ENCODE data around the gene CATSPERZ.

CATSPERZ gene

DNA sequence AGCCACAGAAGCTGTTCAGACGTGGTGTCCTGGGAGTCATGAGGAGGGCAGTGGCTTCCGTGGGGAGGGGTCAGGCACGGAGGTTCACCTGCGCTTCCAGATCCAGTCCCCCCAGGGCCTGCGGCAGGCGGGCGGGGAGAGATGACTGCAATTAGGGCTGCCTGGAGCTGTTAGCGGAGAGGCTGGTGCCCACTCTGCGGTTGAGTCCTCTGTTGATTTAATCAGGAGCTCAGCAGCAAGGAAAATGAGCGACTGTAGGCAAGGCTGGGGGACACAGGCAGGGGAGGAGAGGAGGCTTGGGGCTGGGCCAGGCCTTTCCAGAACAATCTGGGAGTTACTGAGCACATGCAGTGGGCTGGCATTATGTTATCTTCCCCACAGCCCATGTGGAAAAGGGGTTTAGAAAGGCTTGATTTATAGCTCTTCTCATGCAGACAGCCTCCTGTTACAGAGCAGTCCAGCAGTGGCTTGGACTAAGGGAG, 35.7 kb upstream of the CATSPERZ start:
- DNase-seq, result no peak

DNA sequence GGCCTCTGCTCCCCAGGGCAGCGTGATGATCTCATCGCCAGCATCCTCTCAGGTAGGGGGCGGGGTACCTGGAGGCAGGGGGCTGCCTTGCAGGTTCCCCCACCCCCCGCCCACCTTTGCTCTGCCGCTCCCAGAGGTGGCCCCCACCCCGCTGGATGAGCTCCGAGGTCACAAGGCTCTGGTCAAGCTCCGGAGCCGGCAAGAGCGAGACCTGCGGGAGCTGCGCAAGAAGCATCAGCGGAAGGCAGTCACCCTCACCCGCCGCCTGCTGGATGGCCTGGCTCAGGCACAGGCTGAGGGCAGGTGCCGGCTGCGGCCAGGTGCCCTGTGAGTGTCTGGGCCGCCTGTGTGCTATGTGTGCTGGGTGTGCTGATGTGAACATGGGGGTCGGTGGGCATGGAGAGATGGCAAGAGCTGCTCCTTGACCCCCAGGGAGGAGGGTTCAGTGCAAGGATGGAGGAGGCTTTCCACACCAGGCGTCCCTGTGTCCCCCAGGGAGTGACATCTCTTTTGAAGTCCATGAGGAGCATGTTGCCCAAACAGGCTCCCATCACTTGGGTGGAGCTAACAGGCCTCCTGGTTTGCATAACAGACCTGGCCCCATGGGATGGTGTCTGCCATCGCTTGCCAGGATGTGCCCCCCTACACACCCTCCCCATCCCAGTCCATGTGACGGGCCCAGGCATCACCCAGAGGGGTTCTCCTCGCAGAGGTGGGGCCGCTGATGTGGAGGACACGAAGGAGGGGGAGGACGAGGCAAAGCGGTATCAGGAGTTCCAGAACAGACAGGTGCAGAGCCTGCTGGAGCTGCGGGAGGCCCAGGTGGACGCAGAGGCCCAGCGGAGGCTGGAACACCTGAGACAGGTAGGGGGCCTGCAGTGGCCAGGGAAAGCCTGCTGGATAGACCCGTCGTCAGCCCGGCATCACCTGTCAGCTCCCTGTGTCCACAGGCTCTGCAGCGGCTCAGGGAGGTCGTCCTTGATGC, 34.7 kb upstream of the CATSPERZ start:
- DNase-seq, result no peak

GRCh38 chr11:64266339-64266738, 33.8 kb upstream of the CATSPERZ start:
- no peak for DNase-seq

DNA sequence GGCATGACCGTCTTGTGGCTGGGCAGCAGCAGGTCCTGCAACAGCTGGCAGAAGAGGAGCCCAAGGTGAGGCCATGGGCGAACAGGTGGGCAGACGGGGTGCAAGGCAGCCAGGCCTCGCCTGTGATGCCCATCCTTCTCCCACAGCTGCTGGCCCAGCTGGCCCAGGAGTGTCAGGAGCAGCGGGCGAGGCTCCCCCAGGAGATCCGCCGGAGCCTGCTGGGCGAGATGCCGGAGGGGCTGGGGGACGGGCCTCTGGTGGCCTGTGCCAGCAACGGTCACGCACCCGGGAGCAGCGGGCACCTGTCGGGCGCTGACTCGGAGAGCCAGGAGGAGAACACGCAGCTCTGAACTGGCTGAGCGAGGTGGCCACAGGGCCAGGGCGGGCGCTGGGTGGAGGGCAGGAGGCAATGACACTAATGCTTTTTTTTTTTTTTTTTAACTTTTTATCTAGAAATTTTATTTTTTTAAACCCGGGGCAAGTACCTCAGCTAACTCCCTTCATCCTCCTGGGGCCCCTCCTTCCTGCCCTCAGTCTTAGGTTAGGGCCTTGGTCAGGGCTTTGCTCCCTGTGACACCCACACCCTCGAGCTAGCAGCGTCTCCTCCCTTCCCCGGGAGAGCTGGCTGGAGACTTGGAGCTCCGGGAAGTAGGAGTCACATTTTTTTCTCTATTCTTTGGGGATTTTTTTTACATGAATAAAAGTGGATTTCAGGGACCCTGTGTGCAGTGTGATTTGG, 32.8 kb upstream of the CATSPERZ start:
- no peak for DNase-seq

DNA sequence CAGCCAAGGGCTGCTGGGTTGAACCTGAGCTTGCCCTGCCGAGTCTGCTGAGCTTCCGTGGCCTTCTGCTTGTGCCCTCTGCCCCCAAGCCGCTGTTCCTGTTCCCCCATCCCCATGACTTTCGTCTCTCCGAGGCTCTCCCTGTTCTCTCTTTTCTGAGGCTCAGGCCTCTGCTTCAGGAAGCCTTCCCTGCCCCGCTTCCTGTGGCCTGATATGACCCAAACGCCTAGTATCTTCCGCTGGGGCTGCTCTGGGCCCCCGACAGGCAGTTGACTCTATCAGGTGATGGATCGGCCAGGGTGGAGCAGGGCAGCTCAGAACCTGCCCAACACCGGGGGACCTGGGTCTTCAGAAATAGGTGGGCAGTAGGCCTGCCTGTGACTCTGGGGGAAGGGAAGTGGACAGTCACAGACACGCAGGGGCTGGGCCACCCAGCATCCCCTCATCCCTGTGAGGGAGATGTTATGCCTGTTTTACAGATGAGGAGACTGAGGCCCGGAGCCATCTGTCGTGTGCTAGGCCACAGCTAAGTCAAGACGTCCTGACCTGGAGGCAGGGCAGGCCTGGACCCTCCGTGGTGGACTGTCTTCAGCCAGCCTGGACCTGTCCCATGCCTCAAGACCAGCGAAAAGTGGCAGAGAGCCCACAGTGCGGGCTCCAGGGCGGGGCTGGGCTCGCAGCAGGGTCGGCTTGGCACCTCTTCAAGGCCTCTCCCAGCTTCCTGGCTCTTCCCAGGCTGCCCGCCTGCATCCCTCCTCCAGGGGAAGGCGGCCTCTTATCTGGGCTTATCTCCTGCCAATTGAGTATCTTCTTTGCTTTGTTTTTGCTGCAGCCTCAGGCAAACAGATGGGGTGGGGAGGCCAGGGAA, 31.9 kb upstream of the CATSPERZ start:
- no peak for DNase-seq

DNA sequence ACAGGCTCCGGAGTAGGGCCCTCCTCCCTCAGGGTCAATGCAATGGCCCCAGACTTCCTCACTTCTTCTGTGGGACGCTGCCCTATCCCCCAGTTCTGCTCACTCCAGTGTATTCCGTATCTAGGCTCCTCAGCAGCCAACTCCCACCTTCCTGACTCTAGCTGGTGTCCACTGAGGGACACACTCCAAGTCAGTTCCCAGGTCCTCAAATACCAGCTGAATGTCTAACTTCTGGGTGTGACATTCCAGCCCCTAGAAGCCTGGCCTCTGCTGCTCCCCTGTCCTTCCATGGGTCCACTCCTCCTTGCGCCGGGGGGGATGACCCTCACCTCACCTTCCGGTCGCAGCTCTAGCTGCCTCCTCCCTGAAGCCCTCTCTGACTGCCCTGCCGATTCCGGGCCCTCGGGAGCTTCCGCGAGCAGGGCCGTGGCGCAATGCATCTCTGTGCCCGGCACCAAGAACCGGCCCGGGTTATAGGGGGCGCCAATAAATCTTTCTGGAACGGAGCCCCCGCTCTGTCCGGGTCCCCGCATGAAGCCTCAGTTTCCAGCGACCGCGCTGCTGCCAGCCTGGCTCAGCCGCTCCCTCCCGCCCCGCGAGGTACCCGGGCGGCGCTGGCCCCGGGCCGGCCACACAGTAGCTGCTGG, 31.1 kb upstream of the CATSPERZ start:
- DNase-seq, result peak; percentile 65

DNA sequence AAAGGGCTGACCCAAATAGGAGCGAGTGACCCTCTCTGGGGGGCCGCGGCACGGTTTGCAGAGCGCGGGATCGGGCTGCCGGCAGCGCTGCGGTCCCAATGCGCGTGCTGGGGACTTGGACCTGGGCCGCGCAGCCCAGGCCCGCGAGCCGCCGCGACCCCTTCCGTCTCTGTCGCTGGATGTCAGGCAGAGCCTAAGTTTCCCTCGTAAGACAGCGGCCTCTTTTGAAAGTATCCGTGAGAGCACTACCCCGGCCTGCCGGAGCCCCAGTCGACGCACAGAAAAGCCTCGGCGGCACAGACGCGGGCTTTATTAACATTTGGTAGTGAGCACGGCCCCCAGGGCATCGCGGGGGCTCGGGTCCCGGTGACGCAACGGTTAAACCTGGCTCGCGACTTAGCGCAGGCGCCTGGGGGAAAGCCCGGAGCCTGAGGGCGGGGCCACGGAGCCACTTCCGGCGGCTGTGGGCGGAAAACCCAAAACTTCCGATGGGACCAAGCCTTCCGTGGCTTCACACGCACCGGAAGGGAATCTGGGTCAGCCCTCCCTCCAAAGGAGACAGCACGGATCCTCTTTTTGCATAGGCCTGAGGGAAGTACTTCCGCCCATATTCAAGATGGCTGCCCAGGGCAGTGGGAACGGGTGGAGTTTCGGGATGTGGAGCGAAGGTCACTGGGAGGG, 30.5 kb upstream of the CATSPERZ start:
- DNase-seq, result peak; percentile 100

- no peak for DNase-seq
These were observed 24.9 kb upstream of the CATSPERZ start for GRCh38 chr11:64275031-64275800.

DNA sequence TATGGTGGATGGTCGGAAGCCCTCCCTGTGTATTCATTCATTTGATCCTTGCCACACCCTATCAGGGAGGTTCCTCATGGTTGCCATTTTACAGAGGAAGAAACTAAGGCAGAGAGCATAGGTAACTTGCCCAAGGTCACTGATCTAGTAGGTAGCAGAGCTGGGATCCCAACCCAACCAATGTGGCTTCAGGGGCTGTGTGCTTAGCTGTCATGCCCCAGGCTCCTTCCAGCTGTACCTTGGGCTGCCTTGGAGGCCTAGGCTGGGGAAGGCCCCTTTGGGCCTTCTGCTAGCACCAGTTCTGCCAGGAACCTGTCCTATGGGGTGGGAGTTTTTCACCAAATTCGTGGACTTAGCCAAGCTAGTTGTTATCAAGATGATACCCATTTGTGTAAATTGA, 24.3 kb upstream of the CATSPERZ start:
- no peak for DNase-seq

DNA sequence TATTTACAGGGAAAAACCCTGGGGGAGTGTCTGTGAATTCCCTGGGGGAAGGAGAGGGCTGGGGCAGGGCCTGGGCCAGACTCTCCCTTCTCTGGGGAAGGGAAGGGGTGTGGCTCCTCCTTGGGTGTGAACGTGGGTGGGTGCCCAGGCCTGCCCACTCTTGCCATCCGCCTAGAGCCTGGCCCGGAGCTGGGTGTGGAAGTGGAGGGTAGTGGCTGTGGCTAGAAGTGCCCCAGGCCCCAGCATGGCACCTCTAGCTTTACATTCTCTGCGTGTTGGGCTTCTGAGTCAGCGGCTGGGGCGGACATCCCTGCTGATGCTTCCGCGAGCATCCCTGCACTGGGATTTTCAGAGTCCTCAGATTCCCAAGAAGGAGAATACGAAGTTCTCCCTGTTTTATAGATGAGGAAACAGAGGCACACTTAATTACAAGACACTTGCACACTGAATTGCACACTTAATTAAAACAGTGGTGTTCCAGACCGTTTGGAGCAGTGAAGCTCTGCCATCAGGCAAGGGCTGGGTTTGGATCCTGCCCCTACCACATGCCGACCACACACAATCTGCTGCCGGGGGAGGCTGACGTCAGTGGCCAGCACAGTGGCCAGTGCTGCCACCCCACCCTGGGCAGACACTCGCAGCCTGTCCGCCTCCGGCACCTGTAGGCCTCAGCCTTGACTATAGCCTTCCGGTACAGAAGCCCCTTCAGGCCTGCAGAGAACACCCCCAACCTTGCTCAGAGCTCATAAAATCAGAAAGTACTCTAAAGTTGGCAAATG, 23.3 kb upstream of the CATSPERZ start:
- DNase-seq, result no peak

GRCh38 chr11:64278576-64279190, 21.5 kb upstream of the CATSPERZ start:
- DNase-seq, result no peak

DNA sequence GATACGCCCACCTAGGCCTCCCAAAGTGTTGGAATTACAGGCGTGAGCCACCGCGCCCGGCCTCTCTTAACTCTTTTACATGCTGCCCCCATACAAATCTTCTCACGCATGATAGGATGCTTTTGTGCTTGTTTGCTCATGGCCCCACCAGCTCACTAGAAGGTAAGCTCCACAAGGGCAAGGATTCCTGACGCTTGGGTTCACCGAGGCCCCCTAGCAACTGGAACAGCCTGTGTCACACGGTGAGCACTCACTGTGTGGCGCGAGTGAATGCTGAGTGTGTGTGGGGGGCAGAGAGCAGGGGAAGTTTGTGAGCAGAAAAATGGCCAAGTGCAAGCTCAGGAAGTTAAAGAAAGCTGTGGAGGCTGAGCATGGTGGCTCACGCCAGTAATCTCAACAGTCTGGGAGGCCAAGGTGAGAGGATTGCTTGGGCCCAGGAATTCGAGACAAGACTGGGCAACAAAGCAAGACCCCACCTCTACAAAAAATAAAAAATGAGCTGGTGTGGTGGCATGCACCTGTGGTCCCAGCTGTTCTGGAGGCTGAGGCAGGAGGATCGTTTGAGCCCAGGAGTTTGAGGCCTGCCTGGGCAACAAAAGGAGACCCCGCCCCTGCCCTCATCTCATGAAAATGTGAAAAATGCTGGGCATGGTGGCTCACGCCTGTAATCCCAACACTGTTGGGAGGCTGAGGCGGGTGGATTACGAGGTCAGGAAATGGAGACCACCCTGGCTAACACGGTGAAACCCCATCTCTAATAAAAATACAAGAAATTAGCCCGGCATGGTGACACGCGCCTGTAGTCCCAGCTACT, 18.0 kb upstream of the CATSPERZ start:
- DNase-seq, result no peak

DNA sequence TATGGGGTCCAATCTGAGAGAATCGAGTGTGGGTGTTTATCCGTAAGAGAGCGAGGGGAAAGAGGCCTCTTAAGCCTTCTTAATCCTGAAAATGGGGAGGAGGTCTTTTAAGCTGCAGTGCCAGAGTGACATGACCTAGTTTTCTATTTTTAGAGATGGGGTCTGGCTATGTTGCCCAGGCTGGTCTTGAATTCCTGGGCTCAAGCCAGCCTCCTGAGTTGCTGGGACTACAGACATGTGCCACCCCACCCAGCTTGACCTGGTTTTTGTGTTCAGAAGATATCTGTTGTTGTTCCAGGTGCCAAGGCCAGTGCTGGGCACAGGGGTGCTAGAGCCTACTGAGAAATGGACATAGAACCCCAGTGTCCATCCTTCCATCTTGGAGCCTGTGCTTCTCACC, 17.1 kb upstream of the CATSPERZ start:
- DNase-seq, result no peak

DNA sequence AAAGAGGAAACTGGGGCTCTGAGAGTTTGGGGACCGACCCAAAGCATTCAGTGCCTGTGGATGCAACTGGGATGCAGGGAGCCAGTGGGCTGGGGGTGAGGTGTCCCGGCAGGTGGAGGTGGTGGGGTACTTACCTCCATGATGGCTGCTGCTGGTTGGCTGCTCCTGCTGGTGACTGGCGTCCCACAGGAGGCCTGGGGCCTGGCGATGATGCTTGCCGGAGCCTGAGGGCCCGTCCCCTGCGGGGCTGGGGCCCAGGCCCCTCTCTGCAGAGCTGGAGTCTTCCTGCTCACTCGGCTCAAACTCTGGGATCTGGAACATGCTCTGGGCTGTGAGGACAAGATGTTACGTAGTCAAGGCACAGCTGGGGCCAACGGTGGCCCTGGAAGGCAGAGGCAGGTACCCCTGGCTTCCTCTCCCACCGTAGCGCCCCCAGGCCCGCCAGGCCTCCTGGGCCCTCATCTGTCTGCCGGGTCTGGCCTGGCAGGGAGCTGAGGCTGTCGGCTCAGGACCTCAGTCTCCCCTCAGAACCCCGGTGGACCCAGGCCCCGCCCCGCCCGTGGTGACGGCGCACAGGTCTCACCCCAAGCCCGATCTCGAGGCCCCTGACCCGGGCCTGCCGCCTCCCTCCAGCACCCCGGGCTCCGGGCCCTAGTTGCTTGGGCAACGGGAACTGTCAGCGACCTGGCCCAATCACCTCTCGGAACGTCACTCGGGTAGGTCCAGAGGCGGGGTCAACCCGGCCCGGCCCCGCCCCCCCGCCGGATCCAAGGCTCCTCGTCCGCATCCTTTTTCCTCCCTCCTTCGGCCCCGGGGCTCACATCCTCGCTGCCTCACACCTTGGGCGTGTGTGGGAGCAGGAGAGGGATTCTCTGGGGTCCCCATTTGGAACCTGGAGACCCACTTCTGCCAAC, 15.9 kb upstream of the CATSPERZ start, which contains the start of gene BAD:
Gene BAD (minus strand): TSS at position 618 of the 914 bp plus-strand sequence. CDS start 297 bp downstream, at position 321.
- DNase-seq, result peak; percentile 91

DNA sequence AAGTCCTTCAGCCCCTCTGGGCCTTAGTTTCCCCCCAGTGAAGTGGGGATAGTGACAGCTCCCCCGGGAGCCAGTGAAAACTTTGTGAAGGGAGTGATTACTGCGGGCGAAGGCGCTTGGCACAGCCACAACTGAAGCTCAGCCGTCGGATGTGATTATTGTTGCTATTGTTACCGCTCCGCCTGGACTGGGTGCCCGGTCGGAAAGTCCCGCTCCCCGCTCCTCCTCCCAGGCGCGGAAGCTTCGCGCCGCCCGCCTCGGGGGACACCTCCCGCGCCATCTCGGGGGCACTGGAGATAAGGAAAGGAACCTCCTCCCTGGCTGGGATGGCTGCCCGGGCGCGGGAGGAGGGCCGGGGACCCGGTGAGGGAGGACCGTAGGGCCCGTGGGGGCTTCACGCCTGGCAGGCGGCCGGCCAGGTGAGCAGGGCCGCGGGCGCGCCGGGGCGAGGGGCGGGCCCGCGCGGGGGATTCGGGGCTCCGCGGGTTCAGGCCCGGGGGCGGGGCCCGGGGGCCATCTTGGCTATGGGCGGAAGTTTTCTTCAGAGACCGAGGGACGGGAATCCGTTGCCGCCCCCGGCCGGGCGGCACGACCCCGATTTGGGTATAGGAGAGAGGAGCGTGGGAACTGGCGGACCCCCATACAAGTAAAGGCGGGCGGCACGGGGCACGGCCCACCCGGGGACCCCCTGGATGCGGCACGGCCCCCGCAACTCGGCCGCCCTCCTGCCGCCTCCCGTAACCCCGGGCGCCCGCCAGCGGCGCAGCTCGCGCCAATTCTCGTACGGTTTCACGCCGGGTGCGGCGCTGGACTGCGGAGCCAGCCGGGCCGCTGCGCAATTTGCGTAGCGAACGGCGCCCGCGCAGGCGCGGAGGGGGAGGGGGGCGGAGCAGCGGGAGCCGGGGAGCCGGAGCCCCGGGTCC, 14.9 kb upstream of the CATSPERZ start, which contains the start of gene GPR137:
Gene GPR137 (plus strand): TSS at position 887 of the 923 bp plus-strand sequence. CDS start 677 bp downstream, outside the sequence.
- DNase-seq, result peak; percentile 58

Data from HCEC 1CT (cell line).